Measurements from ENCODE around the gene PIM1.

The PIM1 gene

DNA sequence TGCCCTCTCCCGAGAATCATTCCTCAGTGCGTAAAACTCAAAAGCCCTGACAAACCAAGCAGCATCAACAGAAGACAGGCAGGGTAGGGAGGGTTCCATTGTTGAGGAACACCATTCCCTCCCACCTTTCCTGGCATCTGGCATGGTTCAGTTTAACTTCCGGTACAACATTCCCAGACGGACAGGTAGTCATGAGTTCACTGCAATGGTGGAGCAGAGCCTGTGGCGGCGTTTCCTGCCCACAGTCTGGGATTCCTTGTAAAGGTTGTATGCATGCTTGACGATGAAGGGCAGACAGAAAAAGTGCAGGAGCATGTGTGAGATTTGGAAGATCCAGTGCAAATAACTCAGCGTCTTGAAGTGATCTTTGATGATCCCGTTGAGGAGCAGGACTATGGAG lies 42.3 kb downstream of the PIM1 start:
- in situ Hi-C loops (cut with HindIII; ENCODE audit: low sequenced_read_pairs), result loop anchor here (5.0 kb wide), 1 partner anchor 35 kb away; no protein-coding TSS in a partner anchor

DNA sequence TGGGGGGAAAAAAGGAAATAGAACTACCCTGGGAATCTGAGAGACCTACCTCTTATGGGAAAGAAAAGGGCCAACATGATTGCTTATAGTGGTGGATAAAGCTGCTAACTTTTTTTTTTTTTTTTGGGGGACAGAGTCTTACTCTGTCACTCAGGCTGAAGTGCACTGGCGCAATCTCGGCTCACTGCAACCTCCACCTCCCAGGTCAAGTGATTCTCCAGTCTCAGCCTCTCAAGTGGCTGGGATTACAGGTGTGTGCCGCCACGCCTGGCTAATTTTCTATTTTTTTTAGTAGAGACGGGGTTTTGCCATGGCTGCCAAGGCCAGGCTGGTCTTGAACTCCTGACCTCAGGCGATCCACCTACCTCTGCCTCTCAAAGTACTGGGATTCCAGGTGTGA lies 48.1 kb downstream of the PIM1 start:
- in situ Hi-C loops (cut with HindIII; ENCODE audit: low sequenced_read_pairs), result no loop called here

DNA sequence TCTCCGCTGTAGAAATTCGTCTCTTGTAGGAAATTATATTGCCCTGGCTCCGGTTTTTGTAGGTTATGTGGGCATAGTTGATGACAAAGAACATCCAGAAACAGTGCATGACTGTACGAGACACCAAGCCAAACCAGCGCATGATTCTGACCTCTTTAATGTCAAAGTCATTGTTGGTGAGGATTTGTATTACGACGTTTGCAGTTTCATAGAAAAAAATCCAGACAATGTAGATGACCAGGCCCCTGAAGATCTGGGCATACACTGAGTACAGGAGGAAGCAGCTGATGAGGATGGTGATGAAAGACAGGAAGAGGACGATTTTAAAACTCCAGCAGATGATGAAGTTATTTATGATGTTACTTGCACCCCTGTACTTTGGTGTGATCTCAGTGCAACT lies 48.6 kb downstream of the PIM1 start:
- in situ Hi-C loops (cut with HindIII; ENCODE audit: low sequenced_read_pairs), result no loop called here

DNA sequence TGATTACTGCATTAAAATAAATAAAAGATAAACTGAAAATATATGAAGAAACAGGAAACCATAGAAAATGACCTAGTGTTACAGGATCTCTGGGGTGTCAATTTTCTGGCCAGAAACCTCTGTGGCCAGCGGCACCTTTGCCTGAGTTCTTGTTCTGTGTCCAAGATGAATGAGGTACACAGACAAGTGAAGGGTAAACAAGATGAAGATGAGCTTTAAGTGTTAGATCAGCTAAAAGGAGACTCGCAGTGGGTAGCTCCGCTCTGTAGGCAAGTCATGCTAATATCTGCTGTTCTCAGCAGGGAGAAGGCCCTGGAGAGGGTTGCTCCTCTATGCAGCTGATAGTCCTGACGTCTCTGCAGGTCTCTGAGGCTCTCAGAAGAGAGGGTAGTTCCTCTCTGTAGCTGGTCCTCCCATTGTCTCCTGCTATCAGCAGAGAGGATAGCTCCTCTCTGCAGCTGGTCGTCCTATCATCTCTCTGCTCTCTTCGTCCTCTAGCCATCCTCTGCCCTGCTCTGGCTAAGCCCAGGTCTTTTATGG lies 51.7 kb downstream of the PIM1 start:
- in situ Hi-C loops (cut with HindIII; ENCODE audit: low sequenced_read_pairs), result no loop called here

DNA sequence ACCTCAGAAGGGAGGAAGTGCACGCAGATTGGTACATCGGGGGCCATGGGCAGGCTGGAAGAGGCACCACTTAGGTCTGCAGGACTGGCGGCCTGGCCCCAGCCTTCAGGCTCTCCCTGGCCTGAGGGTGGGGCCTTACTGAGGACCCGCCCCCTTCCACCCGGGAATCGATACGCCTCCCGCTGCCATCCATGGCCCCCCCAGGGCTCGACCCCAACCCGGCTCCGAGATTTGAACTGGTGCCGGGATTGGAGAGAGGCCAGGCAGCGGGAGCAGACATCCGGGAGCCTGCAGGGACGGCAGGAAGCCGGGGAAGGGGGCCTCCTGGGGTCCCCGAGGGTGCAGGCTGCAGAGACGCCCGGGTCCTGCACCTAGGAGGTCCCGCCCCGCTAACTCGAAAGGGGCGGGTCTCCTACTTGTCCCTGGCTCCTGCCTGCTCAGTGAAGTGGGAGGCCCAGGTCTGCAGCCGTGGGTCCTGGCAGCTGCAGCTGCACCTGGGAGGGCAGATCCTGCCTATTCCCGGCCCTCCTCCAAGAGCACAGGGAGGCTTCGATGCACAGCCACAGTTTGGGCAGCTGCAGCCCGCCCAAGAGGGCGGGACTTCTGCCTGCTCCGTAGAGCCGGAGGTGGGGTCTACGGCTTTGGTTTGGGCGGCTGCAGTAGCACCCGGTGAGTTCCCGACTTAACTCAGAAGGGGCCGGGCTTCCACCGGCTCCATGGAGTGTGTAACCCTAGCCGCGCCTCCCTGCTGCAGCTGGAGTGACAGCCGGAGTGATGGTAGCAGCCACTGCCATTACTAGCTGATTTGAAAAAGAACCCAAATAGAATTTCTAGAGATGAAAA lies 52.4 kb downstream of the PIM1 start:
- in situ Hi-C loops (cut with HindIII; ENCODE audit: low sequenced_read_pairs), result no loop called here

DNA sequence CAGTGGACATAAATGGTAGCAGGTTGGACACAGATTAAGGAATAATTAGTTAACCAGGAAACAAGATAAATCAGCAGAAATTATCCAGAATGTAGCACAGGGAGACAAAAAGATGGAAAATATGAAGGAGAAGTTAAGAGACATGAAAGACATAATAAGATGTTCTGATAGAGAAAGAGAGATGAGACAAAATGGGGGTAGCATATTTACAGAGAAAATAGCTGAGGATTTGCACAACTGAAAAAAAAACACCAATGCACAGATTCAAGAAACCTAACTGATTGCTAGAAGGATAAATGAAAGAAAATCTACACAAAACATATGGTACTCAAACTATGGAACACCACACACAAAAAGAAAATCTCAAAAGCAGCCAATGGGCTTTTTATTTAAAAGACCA lies 53.0 kb downstream of the PIM1 start:
- in situ Hi-C loops (cut with HindIII; ENCODE audit: low sequenced_read_pairs), result no loop called here
